SKM-1 (cell line): ENCODE data around the gene AP4B1.

Source experiments
- DNase-seq: peaks from one replicate; lab custom pipeline; 2025; ENCODE audit not compliant: unreplicated experiment; lab: John Stamatoyannopoulos, UW

AP4B1 gene

GRCh38 chr1:113895961-113896360, 8.6 kb downstream of the AP4B1 start:
- no peak for DNase-seq

- DNase-seq: no peak
Measured at GRCh38 chr1:113895098-113895497, 9.5 kb downstream of the AP4B1 start.

GRCh38 chr1:113893267-113893666, 11.3 kb downstream of the AP4B1 start:
- DNase-seq: no peak

GRCh38 chr1:113891631-113892220, 12.9 kb downstream of the AP4B1 start:
- DNase-seq: no peak

GRCh38 chr1:113890816-113891215, 13.8 kb downstream of the AP4B1 start:
- DNase-seq: no peak

GRCh38 chr1:113887402-113888175, 17.0 kb downstream of the AP4B1 start, which contains the start of gene BCL2L15:
BCL2L15 (minus strand) TSS chr1:113887581; CDS start chr1:113887375, 206 bp downstream.
- no peak for DNase-seq

GRCh38 chr1:113886417-113887401, 17.9 kb downstream of the AP4B1 start:
- no peak for DNase-seq

GRCh38 chr1:113881661-113882060, 22.9 kb downstream of the AP4B1 start:
- no peak for DNase-seq

- no peak for DNase-seq
Measured at GRCh38 chr1:113879739-113880038, 24.9 kb downstream of the AP4B1 start.

- no peak for DNase-seq
Measured at GRCh38 chr1:113876176-113876575, 28.4 kb downstream of the AP4B1 start.

- DNase-seq: no peak
Measured at GRCh38 chr1:113875714-113876113, 28.9 kb downstream of the AP4B1 start.

- DNase-seq: no peak
Measured at GRCh38 chr1:113874012-113874879, 30.4 kb downstream of the AP4B1 start.

GRCh38 chr1:113872219-113872935, 32.2 kb downstream of the AP4B1 start:
- peak; percentile 73 for DNase-seq

- DNase-seq: peak; percentile 89
Measured at GRCh38 chr1:113871597-113872113, 32.9 kb downstream of the AP4B1 start, which contains the start of gene PTPN22. PTPN22 (minus strand) TSS chr1:113871712.

- DNase-seq: no peak
Measured at GRCh38 chr1:113870778-113871177, 33.8 kb downstream of the AP4B1 start.

GRCh38 chr1:113868387-113869083, 36.1 kb downstream of the AP4B1 start:
- no peak for DNase-seq

- DNase-seq: peak; percentile 22
Measured at GRCh38 chr1:113861641-113862040, 43.0 kb downstream of the AP4B1 start.

GRCh38 chr1:113860891-113861290, 43.7 kb downstream of the AP4B1 start:
- no peak for DNase-seq
